Neutrophil (primary cell): ENCODE results near the gene MIOS.
A peak's percentile ranks its signal among the peaks of the same experiment; 100 is the strongest.

ENCODE experiments used
- H3K27ac ChIP-seq: fragments of 200-600 bp; sonication (generic); 2 replicates; pipeline ENCODE4 v1.5.1; 2016; ENCODE audit warnings: mild to moderate bottlenecking, moderate library complexity
- H3K27me3 ChIP-seq: fragments of 200-600 bp; sonication (generic); 2 replicates; pipeline ENCODE4 v1.6.0; 2016; ENCODE audit warnings: mild to moderate bottlenecking
- H3K36me3 ChIP-seq: fragments of 200-600 bp; sonication (generic); 2 replicates; pipeline ENCODE4 v1.5.1; 2017
- H3K4me1 ChIP-seq, 2 experiments: fragments of 200-600 bp in 1 of 2; sonication (generic) in 1 of 2; 1 replicate in 1 of 2; 2 replicates in 1 of 2; pipeline versions ENCODE4 v1.5.1 to v1.6.1; 2013 to 2016; ENCODE audit warnings: low read depth in 1 of 2, low read length in 1 of 2, mild to moderate bottlenecking in 1 of 2, moderate library complexity in 1 of 2; ENCODE audit not compliant: control insufficient read depth in 1 of 2, insufficient read depth in 1 of 2
- H3K4me3 ChIP-seq, 2 experiments: fragments of 200-600 bp in 1 of 2; sonication (generic) in 1 of 2; 1 replicate in 1 of 2; 2 replicates in 1 of 2; pipeline ENCODE4 v1.5.1; 2013 to 2016; ENCODE audit warnings: low read depth in 1 of 2, low read length in 1 of 2, mild to moderate bottlenecking in 1 of 2, moderate library complexity in 1 of 2
- H3K9me3 ChIP-seq: fragments of 200-600 bp; sonication (generic); 2 replicates; pipeline ENCODE4 v1.5.1; 2016
- TF ChIP-seq, protein P1 (sequence below): fragments of 200-600 bp; sonication (generic); IDR thresholded peaks from 2 replicates; pipeline ENCODE4 v1.5.1; 2016; ENCODE audit warnings: antibody characterized with exemption

The MIOS gene

DNA sequence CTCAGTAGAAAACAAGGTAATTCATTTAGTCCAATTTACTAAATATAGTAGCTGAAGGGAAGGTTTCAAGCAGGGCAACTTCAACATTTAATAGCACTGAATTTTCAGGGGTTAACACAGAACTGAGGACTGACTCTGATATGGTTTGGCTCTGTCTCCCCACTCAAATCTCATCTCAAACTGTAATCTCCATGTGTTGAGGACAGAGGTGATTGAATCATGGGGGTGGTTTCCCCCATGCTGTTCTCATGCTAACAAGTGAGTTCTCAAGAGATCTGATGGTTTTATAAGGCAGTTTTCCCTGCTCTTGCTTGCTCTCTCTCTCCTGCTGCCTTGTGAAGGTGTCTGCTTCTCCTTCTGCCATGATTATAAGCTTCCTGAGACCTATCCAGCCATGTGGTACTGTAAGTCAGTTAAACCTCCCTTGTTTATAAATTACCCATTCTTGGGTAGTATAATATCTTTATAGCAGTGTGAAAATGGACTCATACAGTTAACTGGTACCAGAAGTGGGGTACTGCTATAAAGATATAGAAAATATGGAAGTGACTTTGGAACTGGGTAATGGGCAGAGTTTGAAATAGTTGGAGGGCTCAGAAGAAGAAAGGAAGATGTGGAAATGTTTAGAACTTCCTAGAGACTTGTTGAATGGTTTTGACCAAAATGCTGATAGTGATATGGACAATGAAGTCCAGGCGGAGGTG lies 64.1 kb downstream of the MIOS start:
- H3K9me3 ChIP-seq = peaks cover 7% of the 10 kb centered on the region
- H3K4me3 ChIP-seq = no peak overlapping the region
- H3K27me3 ChIP-seq = no peaks in the 10 kb centered on the region
- no peaks in the 10 kb centered on the region for H3K36me3 ChIP-seq
- TF ChIP-seq, protein P1, sequence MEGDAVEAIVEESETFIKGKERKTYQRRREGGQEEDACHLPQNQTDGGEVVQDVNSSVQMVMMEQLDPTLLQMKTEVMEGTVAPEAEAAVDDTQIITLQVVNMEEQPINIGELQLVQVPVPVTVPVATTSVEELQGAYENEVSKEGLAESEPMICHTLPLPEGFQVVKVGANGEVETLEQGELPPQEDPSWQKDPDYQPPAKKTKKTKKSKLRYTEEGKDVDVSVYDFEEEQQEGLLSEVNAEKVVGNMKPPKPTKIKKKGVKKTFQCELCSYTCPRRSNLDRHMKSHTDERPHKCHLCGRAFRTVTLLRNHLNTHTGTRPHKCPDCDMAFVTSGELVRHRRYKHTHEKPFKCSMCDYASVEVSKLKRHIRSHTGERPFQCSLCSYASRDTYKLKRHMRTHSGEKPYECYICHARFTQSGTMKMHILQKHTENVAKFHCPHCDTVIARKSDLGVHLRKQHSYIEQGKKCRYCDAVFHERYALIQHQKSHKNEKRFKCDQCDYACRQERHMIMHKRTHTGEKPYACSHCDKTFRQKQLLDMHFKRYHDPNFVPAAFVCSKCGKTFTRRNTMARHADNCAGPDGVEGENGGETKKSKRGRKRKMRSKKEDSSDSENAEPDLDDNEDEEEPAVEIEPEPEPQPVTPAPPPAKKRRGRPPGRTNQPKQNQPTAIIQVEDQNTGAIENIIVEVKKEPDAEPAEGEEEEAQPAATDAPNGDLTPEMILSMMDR = no peak
- H3K4me1 ChIP-seq = no peaks in the 10 kb centered on the region
- H3K27ac ChIP-seq = no peak overlapping the region

DNA sequence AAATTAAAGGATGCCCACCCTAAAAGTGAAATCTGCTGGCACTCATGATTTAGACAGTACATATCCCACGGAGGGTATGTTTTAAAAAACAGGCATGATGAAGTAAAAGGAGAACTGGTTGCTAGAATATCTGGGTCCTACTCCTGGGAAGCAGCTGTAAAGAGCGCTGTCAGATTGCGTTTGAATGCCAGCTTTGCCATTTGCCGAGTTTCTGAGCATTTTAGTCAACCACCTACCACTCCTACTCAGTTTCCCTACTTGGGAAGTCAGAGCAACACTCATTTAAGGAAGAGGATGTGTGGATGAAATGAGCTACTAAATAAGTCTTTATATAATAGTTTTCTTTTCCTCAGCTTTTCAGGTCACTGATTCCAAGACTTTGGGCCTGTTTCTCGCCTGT lies 72.7 kb downstream of the MIOS start:
- H3K36me3 ChIP-seq = no peaks in the 10 kb centered on the region
- no peaks in the 10 kb centered on the region for H3K9me3 ChIP-seq
- TF ChIP-seq, protein P1 = no peak
- H3K4me3 ChIP-seq = peak overlapping the region; percentile 88
- peaks cover 22 to 23% of the 10 kb centered on the region in 2 experiments for H3K4me1 ChIP-seq
- peak overlapping the region; percentile 92 for H3K27ac ChIP-seq
- H3K27me3 ChIP-seq = no peaks in the 10 kb centered on the region

- peaks cover 22 to 23% of the 10 kb centered on the region in 2 experiments for H3K4me1 ChIP-seq
- H3K27ac ChIP-seq = peak overlapping the region; percentile 92
- H3K27me3 ChIP-seq = no peaks in the 10 kb centered on the region
- no peaks in the 10 kb centered on the region for H3K9me3 ChIP-seq
- H3K36me3 ChIP-seq = no peaks in the 10 kb centered on the region
- H3K4me3 ChIP-seq = peak overlapping the region; percentile 88
- TF ChIP-seq, protein P1 = no peak
Measured at GRCh38 chr7:7639847-7640220, 73.2 kb downstream of the MIOS start.

- H3K4me1 ChIP-seq = peaks cover 22 to 23% of the 10 kb centered on the region in 2 experiments
- peak within 1 kb of the TSS; percentile 92 for H3K27ac ChIP-seq
- H3K9me3 ChIP-seq = no peaks in the 10 kb centered on the region
- no peaks in the 10 kb centered on the region for H3K27me3 ChIP-seq
- peak within 1 kb of the TSS; percentile 88 for H3K4me3 ChIP-seq
- no peaks in the 10 kb centered on the region for H3K36me3 ChIP-seq
- TF ChIP-seq, protein P1 = peak; percentile 33
Measured at GRCh38 chr7:7640221-7641128, 73.8 kb downstream of the MIOS start, which contains the start of gene UMAD1. Gene UMAD1, plus strand, starts transcription at chr7:7640752. Its CDS starts 32,620 bp downstream, at chr7:7673372.

DNA sequence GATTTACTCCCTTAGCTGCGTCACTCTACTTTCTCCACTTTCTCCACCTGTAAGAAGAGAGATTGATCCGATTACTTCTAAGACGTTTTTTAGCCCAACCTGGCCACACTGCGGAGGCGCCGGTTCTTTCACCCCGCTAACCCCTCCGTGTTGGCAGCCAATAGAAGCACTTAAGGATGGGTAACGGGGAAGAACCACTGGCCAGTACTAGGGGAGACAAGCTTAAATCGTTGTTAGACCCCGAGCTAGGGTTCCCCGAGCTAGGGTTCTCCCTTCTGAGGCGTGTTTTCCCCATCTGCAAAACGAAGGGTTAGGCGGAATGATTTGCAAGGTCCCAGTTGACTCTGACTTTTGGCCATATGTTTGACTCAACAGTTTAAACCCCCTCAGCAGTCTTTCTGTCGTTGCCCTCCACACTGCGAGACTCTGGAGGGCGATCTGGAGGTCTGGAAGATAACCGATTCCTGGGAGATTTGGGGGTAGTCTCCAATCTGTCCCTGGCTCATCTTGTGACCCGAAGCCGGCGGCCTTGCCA lies 74.5 kb downstream of the MIOS start:
- TF ChIP-seq, protein P1 = no peak
- peak overlapping the region; percentile 92 for H3K27ac ChIP-seq
- peak overlapping the region; percentile 88 for H3K4me3 ChIP-seq
- H3K27me3 ChIP-seq = no peaks in the 10 kb centered on the region
- H3K36me3 ChIP-seq = no peaks in the 10 kb centered on the region
- H3K4me1 ChIP-seq = peaks cover 22 to 23% of the 10 kb centered on the region in 2 experiments
- H3K9me3 ChIP-seq = no peaks in the 10 kb centered on the region
